Retinal pigment epithelial cell (primary cell): Measurements from ENCODE around the gene NFATC3.

ENCODE experiments used
- DNase-seq: peaks from one replicate; pipeline ENCODE4 v3.0.0-alpha.2; 2010; ENCODE audit warnings: low read depth
- H3K4me3 ChIP-seq: 2 replicates; pipeline ENCODE4 v1.5.1; 2011; ENCODE audit warnings: mild to moderate bottlenecking, low read length, control low read depth, moderate library complexity
- TF ChIP-seq, protein P1 (sequence below): conservative IDR thresholded peaks from 2 replicates; pipeline ENCODE4 v1.5.1; 2011; ENCODE audit warnings: low read depth, low read length, control low read depth, inconsistent platforms

Gene NFATC3

DNA sequence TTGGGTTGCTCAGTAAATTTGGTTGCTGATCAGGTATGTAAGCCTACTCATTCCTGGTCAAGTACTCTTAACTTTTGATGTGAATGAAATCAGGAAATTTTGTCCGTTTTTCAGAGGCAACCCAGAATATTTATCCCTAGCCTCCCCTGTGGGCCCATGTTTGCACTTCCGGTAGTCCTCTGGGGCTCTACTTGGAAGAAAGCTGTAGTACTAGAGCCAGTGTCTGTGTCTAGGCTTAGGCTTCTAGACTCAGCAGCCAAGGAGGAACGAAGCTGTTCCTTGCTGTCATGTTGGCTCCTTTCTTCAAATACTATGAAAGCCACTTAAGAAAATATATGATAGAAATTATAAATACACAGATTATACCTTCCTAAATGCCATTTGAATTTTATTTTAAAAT lies 129.6 kb downstream of the NFATC3 start:
- no peak for DNase-seq
- TF ChIP-seq, protein P1, sequence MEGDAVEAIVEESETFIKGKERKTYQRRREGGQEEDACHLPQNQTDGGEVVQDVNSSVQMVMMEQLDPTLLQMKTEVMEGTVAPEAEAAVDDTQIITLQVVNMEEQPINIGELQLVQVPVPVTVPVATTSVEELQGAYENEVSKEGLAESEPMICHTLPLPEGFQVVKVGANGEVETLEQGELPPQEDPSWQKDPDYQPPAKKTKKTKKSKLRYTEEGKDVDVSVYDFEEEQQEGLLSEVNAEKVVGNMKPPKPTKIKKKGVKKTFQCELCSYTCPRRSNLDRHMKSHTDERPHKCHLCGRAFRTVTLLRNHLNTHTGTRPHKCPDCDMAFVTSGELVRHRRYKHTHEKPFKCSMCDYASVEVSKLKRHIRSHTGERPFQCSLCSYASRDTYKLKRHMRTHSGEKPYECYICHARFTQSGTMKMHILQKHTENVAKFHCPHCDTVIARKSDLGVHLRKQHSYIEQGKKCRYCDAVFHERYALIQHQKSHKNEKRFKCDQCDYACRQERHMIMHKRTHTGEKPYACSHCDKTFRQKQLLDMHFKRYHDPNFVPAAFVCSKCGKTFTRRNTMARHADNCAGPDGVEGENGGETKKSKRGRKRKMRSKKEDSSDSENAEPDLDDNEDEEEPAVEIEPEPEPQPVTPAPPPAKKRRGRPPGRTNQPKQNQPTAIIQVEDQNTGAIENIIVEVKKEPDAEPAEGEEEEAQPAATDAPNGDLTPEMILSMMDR, result no peak
- no peak overlapping the region for H3K4me3 ChIP-seq

DNA sequence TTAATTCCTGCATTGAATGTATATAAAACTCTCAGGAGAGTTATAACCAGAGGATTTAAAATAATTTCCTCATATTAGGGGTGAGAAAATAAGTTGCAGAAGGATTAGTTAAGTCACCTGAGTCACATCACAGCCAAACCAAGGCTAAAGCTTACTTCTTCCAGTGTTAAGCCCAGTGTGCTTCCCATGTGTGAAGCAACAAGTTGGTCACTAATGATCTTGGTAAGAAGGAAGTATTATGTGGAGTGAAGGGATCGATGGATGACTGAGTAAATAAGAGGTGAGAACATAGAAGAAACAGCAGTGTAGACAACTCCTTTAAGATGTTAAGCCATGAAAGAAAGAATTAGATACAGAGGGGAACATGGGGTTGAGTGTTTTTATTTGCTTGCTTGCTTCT lies 130.1 kb downstream of the NFATC3 start:
- TF ChIP-seq, protein P1, result no peak
- peak; percentile 91 for DNase-seq
- H3K4me3 ChIP-seq, result no peak overlapping the region

DNA sequence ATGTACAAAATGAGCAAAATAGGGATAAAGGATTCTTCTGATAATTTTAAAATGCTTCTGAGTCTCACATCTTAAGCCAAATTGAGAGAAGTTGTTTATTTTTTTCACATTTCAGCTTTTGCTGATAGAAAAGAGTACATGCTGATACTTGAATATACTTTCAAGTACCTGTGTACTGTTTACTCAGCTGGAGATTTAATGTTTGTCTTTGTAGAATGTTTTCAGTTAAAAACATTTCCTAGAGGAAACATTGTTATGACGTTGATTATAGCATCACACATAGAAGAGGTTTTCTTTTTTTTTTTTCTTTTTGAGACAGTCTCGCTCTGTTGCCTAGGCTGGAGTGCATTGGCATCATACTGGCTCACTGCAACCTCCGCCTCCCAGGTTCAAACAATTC lies 131.1 kb downstream of the NFATC3 start:
- DNase-seq, result no peak
- TF ChIP-seq, protein P1, result no peak
- no peak overlapping the region for H3K4me3 ChIP-seq

DNA sequence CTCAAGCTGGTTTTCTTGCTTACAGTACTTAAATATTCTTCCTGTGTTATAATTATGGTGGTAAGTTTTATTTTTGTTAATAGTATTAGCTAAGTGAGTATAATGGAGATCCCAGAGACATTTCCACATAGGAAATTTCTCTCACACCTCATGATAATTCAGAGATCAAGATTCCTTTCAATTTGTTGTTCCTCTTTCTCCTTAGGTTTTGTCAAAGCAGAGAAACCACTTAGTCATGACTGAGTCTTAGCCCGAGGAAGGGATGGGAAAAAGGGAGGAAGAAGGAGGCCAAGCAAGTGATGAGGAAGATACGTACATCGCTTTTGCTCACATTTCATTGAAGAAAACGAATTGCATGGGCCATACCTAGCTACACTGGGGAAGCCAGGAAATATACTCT lies 132.3 kb downstream of the NFATC3 start:
- DNase-seq, result no peak
- no peak overlapping the region for H3K4me3 ChIP-seq
- TF ChIP-seq, protein P1, result no peak

DNA sequence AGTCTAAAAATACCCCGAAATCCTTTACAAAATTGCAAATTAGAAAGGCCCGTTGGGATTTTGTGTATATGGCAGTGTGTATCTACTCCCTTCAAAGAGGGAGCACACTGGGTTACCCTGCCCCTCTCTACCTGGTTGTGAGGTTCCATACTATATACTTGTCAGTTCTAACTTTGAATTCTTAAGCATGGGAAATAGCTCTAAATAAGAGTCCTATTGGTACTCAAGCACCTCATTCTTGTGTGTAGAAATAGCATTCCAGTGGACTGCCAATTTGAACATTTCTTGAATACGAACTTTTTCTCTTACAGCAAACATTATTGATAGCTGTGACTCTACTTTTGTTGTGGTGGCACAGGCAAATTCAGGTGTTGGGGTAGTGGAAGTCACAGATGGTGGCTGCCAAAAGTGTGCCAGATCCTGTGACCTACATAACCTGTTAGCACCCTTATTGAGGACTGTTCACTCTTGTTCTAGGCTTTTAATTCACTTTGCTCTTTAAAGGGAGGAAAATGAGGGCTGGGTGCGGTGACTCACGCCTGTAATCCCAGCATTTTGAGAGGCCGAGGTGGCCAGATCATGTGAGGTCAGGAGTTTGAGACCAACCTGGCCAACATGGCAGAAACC lies 134.7 kb downstream of the NFATC3 start:
- no peak for DNase-seq
- TF ChIP-seq, protein P1, result no peak
- no peak overlapping the region for H3K4me3 ChIP-seq

DNA sequence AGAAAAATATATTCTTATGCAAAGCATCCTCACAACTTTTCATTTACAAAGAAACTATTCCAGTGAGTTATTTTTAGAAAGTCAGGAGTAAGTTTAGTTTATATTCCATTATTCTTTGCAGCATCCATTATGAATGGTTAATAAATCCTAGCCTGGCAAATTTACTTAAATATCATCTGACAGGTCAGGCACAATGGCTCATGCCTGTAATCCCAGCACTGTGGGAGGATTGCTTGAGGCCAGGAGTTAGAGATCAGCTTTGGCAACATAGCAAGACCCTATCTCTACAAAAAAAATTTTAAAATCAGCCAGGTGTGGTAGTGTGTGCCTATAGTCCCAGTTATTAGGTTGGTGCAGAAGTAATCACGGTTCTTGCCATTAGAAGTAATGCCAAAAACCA lies 137.9 kb downstream of the NFATC3 start:
- no peak for DNase-seq
- TF ChIP-seq, protein P1, result no peak
- H3K4me3 ChIP-seq, result no peak overlapping the region

DNA sequence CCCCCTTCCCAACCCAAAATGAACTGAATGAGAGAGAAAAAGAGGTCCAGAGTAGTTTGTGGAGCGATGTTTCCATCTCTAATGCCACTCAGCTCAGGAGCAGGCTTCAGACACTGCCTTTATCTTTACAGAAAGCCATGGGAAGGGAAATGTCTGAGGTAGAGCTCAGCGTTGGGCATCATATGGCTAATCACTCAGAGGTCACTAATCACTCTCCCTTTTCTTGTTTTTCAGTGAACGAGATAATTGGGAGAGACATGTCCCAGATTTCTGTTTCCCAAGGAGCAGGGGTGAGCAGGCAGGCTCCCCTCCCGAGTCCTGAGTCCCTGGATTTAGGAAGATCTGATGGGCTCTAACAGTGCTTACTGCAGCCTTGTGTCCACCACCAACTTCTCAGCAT lies 140.9 kb downstream of the NFATC3 start:
- no peak for DNase-seq
- TF ChIP-seq, protein P1, result no peak
- H3K4me3 ChIP-seq, result no peak overlapping the region
